Gastrocnemius medialis (tissue), 4 donors: Measurements from ENCODE around the gene DPYSL3.

Experiments
- CTCF ChIP-seq, 5 experiments: fragments of 450-650 bp in 3 of 5; fragments of 200-600 bp in 2 of 5; sonication (generic) in 2 of 5; IDR thresholded peaks in 4 of 5; conservative IDR thresholded peaks in 1 of 5; 1 replicate in 4 of 5; 2 replicates in 1 of 5; pipeline ENCODE4 v1.5.1; 2016 to 2019; ENCODE audit warnings: antibody characterized with exemption in 5 of 5, mild to moderate bottlenecking in 3 of 5, moderate library complexity in 3 of 5
- POLR2A ChIP-seq, 2 donors: fragments of 450-650 bp; IDR thresholded peaks; one replicate each; pipeline ENCODE4 v1.6.1; 2017; ENCODE audit warnings: antibody characterized with exemption in 2 of 2, mild to moderate bottlenecking in 2 of 2, moderate library complexity in 2 of 2

- TF ChIP-seq POLR2A (IDR thresholded peaks at IDR 0.05) (no peak), CTCF (IDR thresholded peaks at IDR 0.05 in 4 of 5, conservative IDR thresholded peaks at IDR 0.05 in 1 of 5) (no peak)
Observed at GRCh38 chr5:147404706-147405105, 105.2 kb downstream of the DPYSL3 start.
